ENCODE data around the gene DAP. TPM values are rescaled to one million over a fixed set of nuclear protein-coding genes. Genes with fewer than 3 reads are reported as not detected.

The DAP gene
- total RNA-seq, 1 experiment from 2014 or later = 279 TPM

GRCh38 chr5:10637944-10638343, 123.1 kb downstream of the DAP start:
- H3K4me2 ChIP-seq = no peak overlapping the region
- no peak overlapping the region for H3K27ac ChIP-seq
- no peaks in the 10 kb centered on the region for H3K36me3 ChIP-seq (ENCODE audit: low read depth)
- H3F3A ChIP-seq (ENCODE audit: insufficient read depth, low read depth) = peaks cover 5% of the 10 kb centered on the region; the same call in 1 of the 2 replicates
- TF ChIP-seq CTCF (conservative IDR thresholded peaks at IDR 0.05) = no peak
- no peak for TF ChIP-seq EZH2 (IDR thresholded peaks at IDR 0.05; ENCODE audit: low read depth)
- H4K20me1 ChIP-seq (ENCODE audit: insufficient read depth) = no peaks in the 10 kb centered on the region
- no TSS peak for BruUV-seq (replicated peaks)
- no peaks in the 10 kb centered on the region for H3K9me2 ChIP-seq (ENCODE audit: insufficient read depth)
- no peak for DNase-seq
- H3K4me3 ChIP-seq = no peak overlapping the region
- no peaks in the 10 kb centered on the region for H3K4me1 ChIP-seq (replicated peaks; ENCODE audit: insufficient read depth)
- ChIA-PET CTCF (no interaction called here), POLR2A (ENCODE audit: unreplicated experiment) (no interaction called here)
- H2AFZ ChIP-seq = no peak overlapping the region
- H3K27me3 ChIP-seq (ENCODE audit: insufficient read depth, low read depth) = no peaks in the 10 kb centered on the region
- intact Hi-C loops (cut with micrococcal nuclease; ENCODE audit: unreplicated experiment) = no loop called here
- H3K79me2 ChIP-seq (ENCODE audit: low read depth) = no peaks in the 10 kb centered on the region
- no peaks in the 10 kb centered on the region for H3K9me3 ChIP-seq (ENCODE audit: insufficient read depth, low read depth)

- no peak overlapping the region for H2AFZ ChIP-seq
- no peaks in the 10 kb centered on the region for H3K9me2 ChIP-seq (ENCODE audit: insufficient read depth)
- no peaks in the 10 kb centered on the region for H3K27me3 ChIP-seq (ENCODE audit: insufficient read depth, low read depth)
- H3K4me3 ChIP-seq = no peak overlapping the region
- POLR2A ChIA-PET (ENCODE audit: unreplicated experiment) = no interaction called here
- BruUV-seq (replicated peaks) = no TSS peak
- peaks cover 5% of the 10 kb centered on the region; the same call in 1 of the 2 replicates for H3F3A ChIP-seq (ENCODE audit: insufficient read depth, low read depth)
- H3K4me2 ChIP-seq = no peak overlapping the region
- no peaks in the 10 kb centered on the region for H3K9me3 ChIP-seq (ENCODE audit: insufficient read depth, low read depth)
- no peak overlapping the region for H3K27ac ChIP-seq
- CTCF ChIA-PET = no interaction called here
- no peaks in the 10 kb centered on the region for H3K36me3 ChIP-seq (ENCODE audit: low read depth)
- no peak for DNase-seq
- intact Hi-C loops (cut with micrococcal nuclease; ENCODE audit: unreplicated experiment) = no loop called here
- no peaks in the 10 kb centered on the region for H3K4me1 ChIP-seq (replicated peaks; ENCODE audit: insufficient read depth)
- H4K20me1 ChIP-seq (ENCODE audit: insufficient read depth) = no peaks in the 10 kb centered on the region
- TF ChIP-seq EZH2 (IDR thresholded peaks at IDR 0.05; ENCODE audit: low read depth) (no peak), CTCF (conservative IDR thresholded peaks at IDR 0.05) (no peak)
- H3K79me2 ChIP-seq (ENCODE audit: low read depth) = no peaks in the 10 kb centered on the region
Observed at GRCh38 chr5:10636363-10637142, 124.5 kb downstream of the DAP start.

- Histone ChIP-seq H3K4me3 (no peak overlapping the region), H3F3A (ENCODE audit: insufficient read depth, low read depth) (peaks cover 5% of the 10 kb centered on the region; the same call in 1 of the 2 replicates), H3K9me2 (ENCODE audit: insufficient read depth) (no peaks in the 10 kb centered on the region), H3K27ac (no peak overlapping the region), H3K79me2 (ENCODE audit: low read depth) (no peaks in the 10 kb centered on the region), H3K27me3 (ENCODE audit: insufficient read depth, low read depth) (no peaks in the 10 kb centered on the region), H3K36me3 (ENCODE audit: low read depth) (no peaks in the 10 kb centered on the region), H2AFZ (no peak overlapping the region), H3K4me2 (no peak overlapping the region), H4K20me1 (ENCODE audit: insufficient read depth) (no peaks in the 10 kb centered on the region), H3K4me1 (replicated peaks; ENCODE audit: insufficient read depth) (no peaks in the 10 kb centered on the region), H3K9me3 (ENCODE audit: insufficient read depth, low read depth) (no peaks in the 10 kb centered on the region)
- intact Hi-C loops (cut with micrococcal nuclease; ENCODE audit: unreplicated experiment) = no loop called here
- DNase-seq = no peak
- BruUV-seq (replicated peaks) = no TSS peak
- TF ChIP-seq EZH2 (IDR thresholded peaks at IDR 0.05; ENCODE audit: low read depth) (no peak), CTCF (conservative IDR thresholded peaks at IDR 0.05) (no peak)
- ChIA-PET CTCF (no interaction called here), POLR2A (ENCODE audit: unreplicated experiment) (interaction anchor here (0.6 kb wide), 2 partner anchors 367 to 390 kb away, joined by 3 to 6 read pairs; no protein-coding TSS in a partner anchor)
Observed at GRCh38 chr5:10635867-10636350, 125.1 kb downstream of the DAP start.

All from PC-9 (cell line).